Skeletal muscle tissue (tissue), 4 donors: ENCODE results near the gene APOLD1. TPM values are rescaled to one million over a fixed set of nuclear protein-coding genes. Genes with fewer than 3 reads are reported as not detected.
A peak's percentile ranks its signal among the peaks of the same experiment; 100 is the strongest.
"Not testable (repeated sequence)": the region's sequence is repeated elsewhere in the genome, so short reads cannot be mapped to it uniquely, and the experiment has no call there.

ENCODE experiments used
- H3K27ac ChIP-seq: one replicate; pipeline ENCODE4 v1.7.0; 2013; ENCODE audit warnings: mild to moderate bottlenecking, low read depth, low read length, inconsistent platforms
- H3K27me3 ChIP-seq, 3 donors: one replicate each; pipeline ENCODE4 v1.7.0; 2013; ENCODE audit warnings: low read length in 3 of 3; ENCODE audit not compliant: control insufficient read depth in 3 of 3, insufficient read depth in 3 of 3
- H3K36me3 ChIP-seq, 3 donors: one replicate each; pipeline ENCODE4 v1.7.0; 2013; ENCODE audit warnings: low read length in 3 of 3; ENCODE audit not compliant: control insufficient read depth in 3 of 3, insufficient read depth in 3 of 3
- H3K4me1 ChIP-seq, 3 donors: one replicate each; pipeline ENCODE4 v1.7.0; 2013; ENCODE audit warnings: low read length in 3 of 3, mild to moderate bottlenecking in 3 of 3; ENCODE audit not compliant: control insufficient read depth in 3 of 3, insufficient read depth in 3 of 3
- H3K4me3 ChIP-seq, 3 donors: one replicate each; pipeline ENCODE4 v1.7.0; 2013; ENCODE audit warnings: low read length in 3 of 3
- H3K9ac ChIP-seq, 3 donors: one replicate each; pipeline ENCODE4 v1.7.0; 2013; ENCODE audit warnings: low read length in 3 of 3, mild to moderate bottlenecking in 3 of 3, moderate library complexity in 2 of 3, low read depth in 1 of 3
- H3K9me3 ChIP-seq, 3 donors: one replicate each; pipeline ENCODE4 v1.7.0; 2013; ENCODE audit warnings: low read length in 3 of 3; ENCODE audit not compliant: control insufficient read depth in 3 of 3
- total RNA-seq: library from RNA; depleted of rRNA; stranded (reverse); fragments of >200 nt; gene quantifications from one replicate; pipeline ENCODE4 v1.2.3, GENCODE V29; 2014
- donor health status: Osteomylitis.

The APOLD1 gene
- total RNA-seq, result 9.9 TPM

GRCh38 chr12:12784911-12785814 lies at the start of gene APOLD1:
TSS of gene APOLD1 (plus strand) at chr12:12785659. CDS start at chr12:12785692, 33 bp downstream.
- no peaks in the 10 kb centered on the region for H3K27me3 ChIP-seq
- no peaks in the 10 kb centered on the region for H3K36me3 ChIP-seq
- peak within 1 kb of the TSS; percentile 77 for H3K27ac ChIP-seq
- H3K9ac ChIP-seq, result peak within 1 kb of the TSS; percentile 69 to 84 (median 81)
- H3K4me1 ChIP-seq, result peaks cover 20 to 32% (median 24%) of the 10 kb centered on the region in 3 donors
- H3K4me3 ChIP-seq, result peak within 1 kb of the TSS; percentile 71 to 88 (median 83)
- H3K9me3 ChIP-seq, result no peaks in the 10 kb centered on the region

- Histone ChIP-seq H3K9ac (peak overlapping the region in 2 of 3 donors; percentile 36 to 51), H3K27me3 (no peaks in the 10 kb centered on the region), H3K36me3 (no peaks in the 10 kb centered on the region), H3K4me1 (peaks cover 4 to 10% (median 5%) of the 10 kb centered on the region in 3 donors), H3K9me3 (no peaks in the 10 kb centered on the region), H3K27ac (no peak overlapping the region), H3K4me3 (peak overlapping the region in 2 of 3 donors; percentile 48 to 57)
Observed at GRCh38 chr12:12736759-12737676, 48.4 kb upstream of the APOLD1 start.

GRCh38 chr12:12738152-12738551 lies 47.3 kb upstream of the APOLD1 start:
- not testable (repeated sequence) for H3K36me3 ChIP-seq, H3K27ac ChIP-seq, H3K4me3 ChIP-seq, H3K9me3 ChIP-seq, H3K9ac ChIP-seq, H3K4me1 ChIP-seq, H3K27me3 ChIP-seq

GRCh38 chr12:12741660-12742059 lies 43.8 kb upstream of the APOLD1 start:
- Histone ChIP-seq H3K9me3 (no peaks in the 10 kb centered on the region), H3K27ac (peak overlapping the region; percentile 54), H3K27me3 (no peaks in the 10 kb centered on the region), H3K9ac (peak overlapping the region in 2 of 3 donors; percentile 4 to 17), H3K36me3 (no peaks in the 10 kb centered on the region), H3K4me1 (peaks cover 3 to 5% (median 3%) of the 10 kb centered on the region in 3 donors), H3K4me3 (no peak overlapping the region)

GRCh38 chr12:12744546-12745305 lies 40.7 kb upstream of the APOLD1 start:
- Histone ChIP-seq H3K9ac (no peak overlapping the region), H3K27me3 (no peaks in the 10 kb centered on the region), H3K36me3 (no peaks in the 10 kb centered on the region), H3K9me3 (no peaks in the 10 kb centered on the region), H3K4me1 (peaks cover 0 to 3% (median 0%) of the 10 kb centered on the region in 3 donors), H3K27ac (no peak overlapping the region), H3K4me3 (no peak overlapping the region)

- no peaks in the 10 kb centered on the region for H3K9me3 ChIP-seq
- peaks cover 0 to 3% (median 0%) of the 10 kb centered on the region in 3 donors for H3K4me1 ChIP-seq
- no peak overlapping the region for H3K27ac ChIP-seq
- no peak overlapping the region for H3K4me3 ChIP-seq
- no peak overlapping the region for H3K9ac ChIP-seq
- H3K36me3 ChIP-seq, result no peaks in the 10 kb centered on the region
- no peaks in the 10 kb centered on the region for H3K27me3 ChIP-seq
Observed at GRCh38 chr12:12745576-12746211, 39.8 kb upstream of the APOLD1 start.

GRCh38 chr12:12747278-12747677 lies 38.2 kb upstream of the APOLD1 start:
- Histone ChIP-seq H3K27ac (no peak overlapping the region), H3K27me3 (no peaks in the 10 kb centered on the region), H3K9ac (no peak overlapping the region), H3K4me1 (peaks cover 0 to 3% (median 0%) of the 10 kb centered on the region in 3 donors), H3K9me3 (no peaks in the 10 kb centered on the region), H3K4me3 (no peak overlapping the region), H3K36me3 (no peaks in the 10 kb centered on the region)

- Histone ChIP-seq H3K27me3 (no peaks in the 10 kb centered on the region), H3K36me3 (no peaks in the 10 kb centered on the region), H3K4me3 (no peak overlapping the region), H3K27ac (no peak overlapping the region), H3K4me1 (peaks cover 0 to 3% (median 0%) of the 10 kb centered on the region in 3 donors), H3K9me3 (no peaks in the 10 kb centered on the region), H3K9ac (no peak overlapping the region)
Observed at GRCh38 chr12:12748044-12748443, 37.4 kb upstream of the APOLD1 start.

- H3K9ac ChIP-seq, result peak overlapping the region in 1 of 3 donors; percentile 50
- H3K36me3 ChIP-seq, result no peaks in the 10 kb centered on the region
- no peaks in the 10 kb centered on the region for H3K9me3 ChIP-seq
- peaks cover 0 to 3% (median 0%) of the 10 kb centered on the region in 3 donors for H3K4me1 ChIP-seq
- no peaks in the 10 kb centered on the region for H3K27me3 ChIP-seq
- peak overlapping the region; percentile 8 for H3K27ac ChIP-seq
- peak overlapping the region in 2 of 3 donors; percentile 11 to 13 for H3K4me3 ChIP-seq
Observed at GRCh38 chr12:12749433-12749832, 36.0 kb upstream of the APOLD1 start.
